GM21528 (cell line): ENCODE data around the gene DPP7.
"Not testable (repeated sequence)": the region's sequence is repeated elsewhere in the genome, so short reads cannot be mapped to it uniquely, and the experiment has no call there.

Experiments
- ATAC-seq: cut with Tn5 transposase; IDR thresholded peaks from one replicate; pipeline ENCODE4 v1.9.1; 2021; ENCODE audit warnings: mild to moderate bottlenecking, moderate library complexity; ENCODE audit not compliant: unreplicated experiment, low FRiP score

Gene DPP7

GRCh38 chr9:137130176-137130755 lies 15.7 kb upstream of the DPP7 start:
- ATAC-seq, result peak; percentile 13

GRCh38 chr9:137129456-137130175 lies 15.1 kb upstream of the DPP7 start:
- peak; percentile 76 for ATAC-seq

GRCh38 chr9:137128862-137129455 lies 14.4 kb upstream of the DPP7 start:
- ATAC-seq, result peak; percentile 21

- ATAC-seq, result no peak
Observed at GRCh38 chr9:137128158-137128861, 13.8 kb upstream of the DPP7 start.

- no peak for ATAC-seq
Observed at GRCh38 chr9:137127301-137128157, 13.0 kb upstream of the DPP7 start.

- ATAC-seq, result no peak
Observed at GRCh38 chr9:137126786-137127185, 12.3 kb upstream of the DPP7 start.

GRCh38 chr9:137123952-137124462 lies 9.5 kb upstream of the DPP7 start:
- not testable (repeated sequence) for ATAC-seq

- peak; percentile 47 for ATAC-seq
Observed at GRCh38 chr9:137123468-137123837, 8.9 kb upstream of the DPP7 start.

- not testable (repeated sequence) for ATAC-seq
Observed at GRCh38 chr9:137122796-137123467, 8.4 kb upstream of the DPP7 start.

GRCh38 chr9:137121927-137122795 lies 7.6 kb upstream of the DPP7 start:
- not testable (repeated sequence) for ATAC-seq

- not testable (repeated sequence) for ATAC-seq
Observed at GRCh38 chr9:137118092-137118603, 3.6 kb upstream of the DPP7 start.

- no peak for ATAC-seq
Observed at GRCh38 chr9:137117269-137117731, 2.8 kb upstream of the DPP7 start.

GRCh38 chr9:137116728-137117127 lies 2.2 kb upstream of the DPP7 start:
- no peak for ATAC-seq

- ATAC-seq, result no peak
Observed at GRCh38 chr9:137116027-137116507, 1.5 kb upstream of the DPP7 start.

GRCh38 chr9:137115394-137116026 lies 977 bp upstream of the DPP7 start:
- no peak for ATAC-seq

GRCh38 chr9:137114220-137114612 lies 317 bp downstream of the DPP7 start:
- no peak for ATAC-seq

- no peak for ATAC-seq
Observed at GRCh38 chr9:137113385-137114159, 961 bp downstream of the DPP7 start.
